Effector CD4-positive, alpha-beta T cell (primary cell): ENCODE data around the gene GPHN.
"Not testable (repeated sequence)": the region's sequence is repeated elsewhere in the genome, so short reads cannot be mapped to it uniquely, and the experiment has no call there.

Source experiments
- DNase-seq: peaks from one replicate; pipeline ENCODE4 v3.0.0-alpha.2; 2020

The GPHN gene

GRCh38 chr14:66677780-66678179 is 169.8 kb downstream of the GPHN start:
- DNase-seq, result no peak

GRCh38 chr14:66680216-66680615 is 172.3 kb downstream of the GPHN start:
- no peak for DNase-seq

GRCh38 chr14:66696326-66696725 is 188.4 kb downstream of the GPHN start:
- DNase-seq, result no peak

- DNase-seq, result no peak
Measured at GRCh38 chr14:66698503-66698902, 190.6 kb downstream of the GPHN start.

- DNase-seq, result no peak
Measured at GRCh38 chr14:66701813-66702212, 193.9 kb downstream of the GPHN start.

- DNase-seq, result no peak
Measured at GRCh38 chr14:66708267-66708666, 200.3 kb downstream of the GPHN start.

- DNase-seq, result no peak
Measured at GRCh38 chr14:66709291-66709690, 201.3 kb downstream of the GPHN start.

GRCh38 chr14:66714291-66714690 is 206.3 kb downstream of the GPHN start:
- DNase-seq, result not testable (repeated sequence)

GRCh38 chr14:66715313-66715712 is 207.4 kb downstream of the GPHN start:
- DNase-seq, result not testable (repeated sequence)

GRCh38 chr14:66716227-66716626 is 208.3 kb downstream of the GPHN start:
- DNase-seq, result no peak

- DNase-seq, result no peak
Measured at GRCh38 chr14:66717561-66718140, 209.7 kb downstream of the GPHN start.

GRCh38 chr14:66724996-66725395 is 217.0 kb downstream of the GPHN start:
- no peak for DNase-seq

GRCh38 chr14:66731298-66731697 is 223.4 kb downstream of the GPHN start:
- not testable (repeated sequence) for DNase-seq

GRCh38 chr14:66735853-66736252 is 227.9 kb downstream of the GPHN start:
- no peak for DNase-seq

- DNase-seq, result no peak
Measured at GRCh38 chr14:66739826-66740225, 231.9 kb downstream of the GPHN start.

GRCh38 chr14:66745078-66745477 is 237.1 kb downstream of the GPHN start:
- DNase-seq, result no peak

- no peak for DNase-seq
Measured at GRCh38 chr14:66746316-66747006, 238.5 kb downstream of the GPHN start.

- DNase-seq, result no peak
Measured at GRCh38 chr14:66752109-66752508, 244.2 kb downstream of the GPHN start.

- no peak for DNase-seq
Measured at GRCh38 chr14:66758031-66758613, 250.2 kb downstream of the GPHN start.

- no peak for DNase-seq
Measured at GRCh38 chr14:66772146-66772545, 264.2 kb downstream of the GPHN start.

GRCh38 chr14:66782853-66783252 is 274.9 kb downstream of the GPHN start:
- no peak for DNase-seq

GRCh38 chr14:66790101-66790500 is 282.2 kb downstream of the GPHN start:
- DNase-seq, result no peak

GRCh38 chr14:66802962-66803361 is 295.0 kb downstream of the GPHN start:
- DNase-seq, result no peak

GRCh38 chr14:66804141-66804540 is 296.2 kb downstream of the GPHN start:
- DNase-seq, result no peak
